Cardiac atrium fibroblast (primary cell): ENCODE results near the gene ZNF735. TPM values are rescaled to one million over a fixed set of nuclear protein-coding genes. Genes with fewer than 3 reads are reported as not detected.

Experiments
- total RNA-seq: library from RNA; depleted of rRNA; stranded (reverse); fragments of >200 nt; gene quantifications from 2 replicates; pipeline ENCODE4 v1.2.3, GENCODE V29; 2015

Gene ZNF735
- not detected in 2 replicates for total RNA-seq

DNA sequence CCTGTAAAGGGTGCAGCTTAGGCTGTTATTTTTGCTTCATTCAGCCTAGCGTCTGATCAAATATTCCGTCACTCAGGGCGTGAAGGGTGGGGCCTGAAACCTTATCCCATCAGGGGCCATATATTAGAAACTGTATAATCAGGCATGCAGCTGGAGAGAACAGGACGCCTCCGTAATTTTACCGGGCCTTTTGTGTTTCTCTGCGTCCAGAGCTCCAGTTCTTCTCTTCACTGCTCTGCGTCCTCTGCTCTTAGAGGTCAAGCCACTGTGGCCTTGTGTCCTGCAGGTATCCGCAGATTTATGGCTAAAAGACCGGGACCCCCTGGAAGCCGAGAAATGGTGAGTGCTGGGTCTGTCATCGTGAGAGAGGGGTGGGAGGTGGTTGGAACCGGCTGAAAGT is at the start of gene ZNF735:
TSS of gene ZNF735 (plus strand) at position 301 of the 400 bp plus-strand sequence. CDS start at position 301, 0 bp downstream.

GRCh38 chr7:64228174-64228573 is 21.2 kb downstream of the ZNF735 start, which contains the start of gene ZNF679:
Gene ZNF679 (plus strand): TSS chr7:64228474. CDS start chr7:64249118, 20,644 bp downstream.

Other genes with a start within 250 kb of the ZNF735 start
- not detected in 2 replicates for gene ZNF722, start 208.4 kb upstream of the ZNF735 start, total RNA-seq
- not detected in 2 replicates for gene ZNF727, start 161.8 kb upstream of the ZNF735 start, total RNA-seq
- gene ZNF679, start 21.3 kb downstream of the ZNF735 start, total RNA-seq: not detected in 2 replicates
- gene ZNF736, start 106.8 kb downstream of the ZNF735 start, total RNA-seq: 1.3 and 4.2 TPM in 2 replicates